OCI-LY7 (cell line): Measurements from ENCODE around the gene HADHB. TPM values are rescaled to one million over a fixed set of nuclear protein-coding genes. Genes with fewer than 3 reads are reported as not detected.

Experiments used
- BruUV-seq: library from RNA; stranded (reverse); fragments of 400-500 nt; replicated peaks from 2 replicates; lab custom pipeline; 2021; lab: Mats Ljungman, UMichigan
- CTCF ChIA-PET: fragments of 300-600 bp; sonication (Branson Sonifier 250); formaldehyde crosslinking; loops from one replicate; lab custom pipeline; 2022; ENCODE audit warnings: antibody characterized with exemption; ENCODE audit not compliant: unreplicated experiment; lab: Charles Lee
- POLR2A ChIA-PET: fragments of 300-600 bp; sonication (Branson Sonifier 250); formaldehyde crosslinking; loops from one replicate; lab custom pipeline; 2022; ENCODE audit warnings: antibody characterized with exemption; lab: Charles Lee
- DNase-seq: peaks from one replicate; pipeline ENCODE4 v3.0.0-alpha.2; 2015; ENCODE audit warnings: low spot score
- H2AFZ ChIP-seq: fragments of 200-600 bp; sonication (generic), shearing (Covaris generic); 2 replicates; pipeline ENCODE4 v1.6.1; 2014; ENCODE audit warnings: mild to moderate bottlenecking, antibody characterized with exemption, low read length, moderate library complexity
- H3K27ac ChIP-seq: fragments of 200-600 bp; sonication (generic); 2 replicates; pipeline ENCODE4 v1.5.1; 2014; ENCODE audit warnings: mixed run types, low read depth, mild to moderate bottlenecking, moderate library complexity, low read length, inconsistent platforms; ENCODE audit not compliant: poor library complexity, severe bottlenecking
- H3K36me3 ChIP-seq: fragments of 200-600 bp; sonication (generic); 2 replicates; pipeline ENCODE4 v1.6.1; 2014; ENCODE audit warnings: mild to moderate bottlenecking, antibody characterized with exemption, low read length, moderate library complexity, mixed read lengths; ENCODE audit not compliant: insufficient read depth
- H3K4me1 ChIP-seq: fragments of 200-600 bp; sonication (generic); 2 replicates; pipeline ENCODE4 v1.5.1; 2014; ENCODE audit warnings: mild to moderate bottlenecking, low read length; ENCODE audit not compliant: insufficient read depth, poor library complexity, severe bottlenecking
- H3K4me2 ChIP-seq: fragments of 200-600 bp; sonication (generic); 2 replicates; pipeline ENCODE4 v1.6.1; 2014; ENCODE audit warnings: mild to moderate bottlenecking, low read length
- H3K4me3 ChIP-seq: fragments of 200-600 bp; sonication (generic); 2 replicates; pipeline ENCODE4 v1.5.1; 2014; ENCODE audit warnings: mild to moderate bottlenecking, low read depth, low read length; ENCODE audit not compliant: poor library complexity, severe bottlenecking
- H3K79me2 ChIP-seq: fragments of 200-600 bp; sonication (generic); 2 replicates; pipeline ENCODE4 v1.6.1; 2016; ENCODE audit warnings: low read depth, mild to moderate bottlenecking, low read length, moderate library complexity, mixed read lengths; ENCODE audit not compliant: insufficient read depth
- H3K9me2 ChIP-seq: fragments of 200-600 bp; sonication (generic); 2 replicates; pipeline ENCODE4 v1.6.1; 2016; ENCODE audit warnings: mild to moderate bottlenecking, low read length, mixed read lengths; ENCODE audit not compliant: insufficient read depth
- H3K9me3 ChIP-seq: fragments of 200-600 bp; sonication (generic); 2 replicates; pipeline ENCODE4 v1.6.1; 2014; ENCODE audit warnings: mild to moderate bottlenecking, mixed run types, low read length, mixed read lengths
- H4K20me1 ChIP-seq: fragments of 200-600 bp; sonication (generic); 2 replicates; pipeline ENCODE4 v1.6.1; 2014; ENCODE audit warnings: mild to moderate bottlenecking, antibody characterized with exemption, low read length, moderate library complexity, mixed read lengths; ENCODE audit not compliant: insufficient read depth
- EZH2phosphoT487 ChIP-seq: fragments of 200-600 bp; sonication (generic); IDR thresholded peaks from 2 replicates; pipeline ENCODE4 v1.6.1; 2018; ENCODE audit warnings: low read depth, borderline replicate concordance, mild to moderate bottlenecking, mixed run types, antibody characterized with exemption, low read length, moderate library complexity, mixed read lengths
- intact Hi-C: fragments of 100-400 bp; cut with micrococcal nuclease; formaldehyde crosslinking; loops from one replicate; pipeline ENCODE4 v1.10.0; 2022; ENCODE audit not compliant: unreplicated experiment
- total RNA-seq, 2 experiments: library from RNA; depleted of rRNA in 1 of 2; stranded (reverse); fragments of >200 nt in 1 of 2; shearing (Covaris generic) in 1 of 2; gene quantifications; 2 replicates each; pipeline ENCODE4 v1.2.3, GENCODE V29; 2014 to 2022
- TF ChIP-seq, protein P1 (sequence below): fragments of 200-600 bp; sonication (generic); conservative IDR thresholded peaks from 2 replicates; pipeline ENCODE4 v1.5.1; 2014; ENCODE audit warnings: mild to moderate bottlenecking, antibody characterized with exemption, low read length, moderate library complexity, mixed read lengths

The HADHB gene
- total RNA-seq, 2 experiments from 2014 or later = 35.5 to 55.7 TPM

GRCh38 chr2:26324903-26325302 lies 80.2 kb downstream of the HADHB start:
- DNase-seq = no peak
- BruUV-seq = no TSS peak
- no peak overlapping the region for H2AFZ ChIP-seq
- no peaks in the 10 kb centered on the region for H3K9me2 ChIP-seq
- no peak overlapping the region for H3K4me2 ChIP-seq
- TF ChIP-seq, protein P1, sequence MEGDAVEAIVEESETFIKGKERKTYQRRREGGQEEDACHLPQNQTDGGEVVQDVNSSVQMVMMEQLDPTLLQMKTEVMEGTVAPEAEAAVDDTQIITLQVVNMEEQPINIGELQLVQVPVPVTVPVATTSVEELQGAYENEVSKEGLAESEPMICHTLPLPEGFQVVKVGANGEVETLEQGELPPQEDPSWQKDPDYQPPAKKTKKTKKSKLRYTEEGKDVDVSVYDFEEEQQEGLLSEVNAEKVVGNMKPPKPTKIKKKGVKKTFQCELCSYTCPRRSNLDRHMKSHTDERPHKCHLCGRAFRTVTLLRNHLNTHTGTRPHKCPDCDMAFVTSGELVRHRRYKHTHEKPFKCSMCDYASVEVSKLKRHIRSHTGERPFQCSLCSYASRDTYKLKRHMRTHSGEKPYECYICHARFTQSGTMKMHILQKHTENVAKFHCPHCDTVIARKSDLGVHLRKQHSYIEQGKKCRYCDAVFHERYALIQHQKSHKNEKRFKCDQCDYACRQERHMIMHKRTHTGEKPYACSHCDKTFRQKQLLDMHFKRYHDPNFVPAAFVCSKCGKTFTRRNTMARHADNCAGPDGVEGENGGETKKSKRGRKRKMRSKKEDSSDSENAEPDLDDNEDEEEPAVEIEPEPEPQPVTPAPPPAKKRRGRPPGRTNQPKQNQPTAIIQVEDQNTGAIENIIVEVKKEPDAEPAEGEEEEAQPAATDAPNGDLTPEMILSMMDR = no peak
- TF ChIP-seq EZH2phosphoT487 = no peak
- H3K4me3 ChIP-seq = no peak overlapping the region
- H3K9me3 ChIP-seq = no peaks in the 10 kb centered on the region
- H3K4me1 ChIP-seq = peaks cover 28% of the 10 kb centered on the region
- intact Hi-C loops = loop anchor here (10.0 kb wide), 1 partner anchor 140 kb away; no protein-coding TSS in a partner anchor
- CTCF ChIA-PET = no interaction called here
- H3K27ac ChIP-seq = no peak overlapping the region
- POLR2A ChIA-PET = no interaction called here
- H4K20me1 ChIP-seq = no peaks in the 10 kb centered on the region
- no peaks in the 10 kb centered on the region for H3K36me3 ChIP-seq
- H3K79me2 ChIP-seq = no peaks in the 10 kb centered on the region

- intact Hi-C loops = loop anchor here (10.0 kb wide), 1 partner anchor 139 kb away; no protein-coding TSS in a partner anchor
- no peaks in the 10 kb centered on the region for H3K79me2 ChIP-seq
- DNase-seq = no peak
- CTCF ChIA-PET = no interaction called here
- POLR2A ChIA-PET = interaction anchor here (0.6 kb wide), 2 partner anchors 257 to 551 kb away, joined by 3 read pairs; no protein-coding TSS in a partner anchor
- H3K36me3 ChIP-seq = no peaks in the 10 kb centered on the region
- BruUV-seq = no TSS peak
- peaks cover 32% of the 10 kb centered on the region for H3K4me1 ChIP-seq
- no peaks in the 10 kb centered on the region for H3K9me2 ChIP-seq
- H3K4me2 ChIP-seq = no peak overlapping the region
- H3K9me3 ChIP-seq = no peaks in the 10 kb centered on the region
- no peak overlapping the region for H3K27ac ChIP-seq
- no peak overlapping the region for H3K4me3 ChIP-seq
- H4K20me1 ChIP-seq = no peaks in the 10 kb centered on the region
- no peak for TF ChIP-seq EZH2phosphoT487
- TF ChIP-seq, protein P1 = no peak
- H2AFZ ChIP-seq = no peak overlapping the region
These were observed 81.1 kb downstream of the HADHB start for GRCh38 chr2:26325851-26326250.

GRCh38 chr2:26326514-26326913 lies 81.8 kb downstream of the HADHB start:
- H3K36me3 ChIP-seq = no peaks in the 10 kb centered on the region
- no peaks in the 10 kb centered on the region for H3K9me3 ChIP-seq
- no peaks in the 10 kb centered on the region for H3K79me2 ChIP-seq
- peaks cover 32% of the 10 kb centered on the region for H3K4me1 ChIP-seq
- ChIA-PET POLR2A (interaction anchor here (0.6 kb wide), 1 partner anchor 550 kb away, joined by 3 read pairs; no protein-coding TSS in a partner anchor), CTCF (no interaction called here)
- H4K20me1 ChIP-seq = no peaks in the 10 kb centered on the region
- no peak for TF ChIP-seq EZH2phosphoT487
- TF ChIP-seq, protein P1 = no peak
- H3K9me2 ChIP-seq = no peaks in the 10 kb centered on the region
- intact Hi-C loops = loop anchor here (10.0 kb wide), 1 partner anchor 138 kb away; no protein-coding TSS in a partner anchor
- no peak for DNase-seq
- H2AFZ ChIP-seq = no peak overlapping the region
- no TSS peak for BruUV-seq
- H3K27ac ChIP-seq = no peak overlapping the region
- H3K4me3 ChIP-seq = no peak overlapping the region
- H3K4me2 ChIP-seq = no peak overlapping the region
